ENCODE data around the gene ITPK1. TPM values are rescaled to one million over a fixed set of nuclear protein-coding genes. Genes with fewer than 3 reads are reported as not detected.

The ITPK1 gene
- total RNA-seq, 1 experiment from 2014 or later: 25.9 TPM

- POLR2A ChIA-PET: no interaction called here
- TF ChIP-seq CTCF (IDR thresholded peaks at IDR 0.05): no peak
- no peak for TF ChIP-seq POLR2AphosphoS5 (IDR thresholded peaks at IDR 0.05; ENCODE audit: low read depth, low read length)
- no peak for TF ChIP-seq TCF7L2 (IDR thresholded peaks at IDR 0.05; ENCODE audit: low read depth, low read length)
- TF ChIP-seq SIN3A (IDR thresholded peaks at IDR 0.05; ENCODE audit: borderline replicate concordance, insufficient read depth, low read depth, low read length): no peak
- no peak for TF ChIP-seq REST (IDR thresholded peaks at IDR 0.05; ENCODE audit: insufficient read depth in 1 of 2, low read depth in 2 of 2, low read length in 1 of 2)
- in situ Hi-C loops (cut with HindIII; ENCODE audit: low pct_unique_long_range_greater_than_20kb, low sequenced_read_pairs): no loop called here
- no peak overlapping the region for H3K27ac ChIP-seq (ENCODE audit: low read length)
- no peak for ATAC-seq
- no peaks in the 10 kb centered on the region for H3K9me3 ChIP-seq (ENCODE audit: control insufficient read depth, insufficient read depth, low read depth, low read length)
- no peak overlapping the region for H3K4me3 ChIP-seq (ENCODE audit: low read depth in 2 of 2, low read length in 2 of 2)
- CTCF ChIA-PET: no interaction called here
- intact Hi-C loops (cut with micrococcal nuclease; ENCODE audit: unreplicated experiment): no loop called here
- no peaks in the 10 kb centered on the region for H3K27me3 ChIP-seq (ENCODE audit: control insufficient read depth, insufficient read depth, low read length)
- no peaks in the 10 kb centered on the region for H3K36me3 ChIP-seq (ENCODE audit: control insufficient read depth, insufficient read depth, low read length)
- no peaks in the 10 kb centered on the region for H3K4me1 ChIP-seq (ENCODE audit: control insufficient read depth, insufficient read depth, low read length)
- no TSS peak for BruUV-seq (replicated peaks)
- DNase-seq (ENCODE audit: low read depth, low spot score): no peak
Measured at GRCh38 chr14:93017898-93018297, 97.8 kb downstream of the ITPK1 start.

- Histone ChIP-seq H3K9me3 (ENCODE audit: control insufficient read depth, insufficient read depth, low read depth, low read length) (no peaks in the 10 kb centered on the region), H3K36me3 (ENCODE audit: control insufficient read depth, insufficient read depth, low read length) (no peaks in the 10 kb centered on the region), H3K4me1 (ENCODE audit: control insufficient read depth, insufficient read depth, low read length) (no peaks in the 10 kb centered on the region), H3K27me3 (ENCODE audit: control insufficient read depth, insufficient read depth, low read length) (no peaks in the 10 kb centered on the region), H3K27ac (ENCODE audit: low read length) (no peak overlapping the region), H3K4me3 (ENCODE audit: low read depth in 2 of 2, low read length in 2 of 2) (no peak overlapping the region)
- TF ChIP-seq CTCF (IDR thresholded peaks at IDR 0.05): no peak
- no peak for TF ChIP-seq TCF7L2 (IDR thresholded peaks at IDR 0.05; ENCODE audit: low read depth, low read length)
- TF ChIP-seq POLR2AphosphoS5 (IDR thresholded peaks at IDR 0.05; ENCODE audit: low read depth, low read length): no peak
- no peak for TF ChIP-seq SIN3A (IDR thresholded peaks at IDR 0.05; ENCODE audit: borderline replicate concordance, insufficient read depth, low read depth, low read length)
- no peak for TF ChIP-seq REST (IDR thresholded peaks at IDR 0.05; ENCODE audit: insufficient read depth in 1 of 2, low read depth in 2 of 2, low read length in 1 of 2)
- in situ Hi-C loops (cut with HindIII; ENCODE audit: low pct_unique_long_range_greater_than_20kb, low sequenced_read_pairs): no loop called here
- no peak for ATAC-seq
- BruUV-seq (replicated peaks): no TSS peak
- ChIA-PET POLR2A (no interaction called here), CTCF (no interaction called here)
- intact Hi-C loops (cut with micrococcal nuclease; ENCODE audit: unreplicated experiment): no loop called here
- DNase-seq (ENCODE audit: low read depth, low spot score): no peak
Measured at GRCh38 chr14:93017301-93017797, 98.4 kb downstream of the ITPK1 start.

All from Panc1 (cell line).